ENCODE data around the gene COL2A1. TPM values are rescaled to one million over a fixed set of nuclear protein-coding genes. Genes with fewer than 3 reads are reported as not detected.

The COL2A1 gene
- total and polyA plus RNA-seq, 4 donors = 321 TPM; not detected in 3

GRCh38 chr12:47979166-47979565, 25.1 kb downstream of the COL2A1 start:
- no peak overlapping the region for H3K9ac ChIP-seq (ENCODE audit: low read depth in 1 of 2, low read length in 2 of 2)
- no peaks in the 10 kb centered on the region for H3K27me3 ChIP-seq (ENCODE audit: control insufficient read depth in 4 of 4, insufficient read depth in 4 of 4, low read length in 3 of 4)
- no peaks in the 10 kb centered on the region for H3K36me3 ChIP-seq (ENCODE audit: control insufficient read depth in 4 of 4, insufficient read depth in 3 of 4, low read depth in 1 of 4, low read length in 3 of 4)
- DNase-seq (ENCODE audit: low spot score) = no peak
- TF ChIP-seq HNF4A (conservative IDR thresholded peaks at IDR 0.05) (no peak), ZBTB33 (IDR thresholded peaks at IDR 0.05) (no peak), RAD21 (IDR thresholded peaks at IDR 0.05) (no peak), REST (IDR thresholded peaks at IDR 0.05) (no peak), RXRA (IDR thresholded peaks at IDR 0.05) (no peak), JUND (IDR thresholded peaks at IDR 0.05) (no peak), YY1 (IDR thresholded peaks at IDR 0.05) (no peak), FOXA2 (IDR thresholded peaks at IDR 0.05) (no peak)
- H3K9me3 ChIP-seq (ENCODE audit: control insufficient read depth in 4 of 4, low read length in 3 of 4) = no peaks in the 10 kb centered on the region
- no peaks in the 10 kb centered on the region for H3K4me1 ChIP-seq (ENCODE audit: control insufficient read depth in 4 of 4, insufficient read depth in 4 of 4, low read length in 3 of 4)
- no peak overlapping the region for H3K4me3 ChIP-seq (ENCODE audit: low read depth in 1 of 3, low read length in 3 of 3)
- 89% methylated on average over 5 of the region's 5 CpGs for WGBS
- no peak overlapping the region for H3K27ac ChIP-seq (ENCODE audit: low read depth in 1 of 2, low read length in 2 of 2)

GRCh38 chr12:47978598-47978873, 25.7 kb downstream of the COL2A1 start:
- no peak overlapping the region for H3K9ac ChIP-seq (ENCODE audit: low read depth in 1 of 2, low read length in 2 of 2)
- 92% methylated on average over 7 of the region's 7 CpGs for WGBS

More at GRCh38 chr12:47978598-47978873, 25.7 kb downstream of the COL2A1 start:
- H3K4me1 ChIP-seq (ENCODE audit: control insufficient read depth in 4 of 4, insufficient read depth in 4 of 4, low read length in 3 of 4) = no peaks in the 10 kb centered on the region
- H3K27ac ChIP-seq (ENCODE audit: low read depth in 1 of 2, low read length in 2 of 2) = no peak overlapping the region
- H3K27me3 ChIP-seq (ENCODE audit: control insufficient read depth in 4 of 4, insufficient read depth in 4 of 4, low read length in 3 of 4) = no peaks in the 10 kb centered on the region
- no peak for DNase-seq (ENCODE audit: low spot score)
- H3K4me3 ChIP-seq (ENCODE audit: low read depth in 1 of 3, low read length in 3 of 3) = no peak overlapping the region
- TF ChIP-seq GABPA (IDR thresholded peaks at IDR 0.05 in 1 of 2, conservative IDR thresholded peaks at IDR 0.05 in 1 of 2) (no peak), MAX (IDR thresholded peaks at IDR 0.05) (no peak), JUND (IDR thresholded peaks at IDR 0.05) (no peak), RXRA (IDR thresholded peaks at IDR 0.05) (no peak), FOXA2 (IDR thresholded peaks at IDR 0.05) (no peak), HNF4A (conservative IDR thresholded peaks at IDR 0.05) (no peak), ZBTB33 (IDR thresholded peaks at IDR 0.05) (no peak), RAD21 (IDR thresholded peaks at IDR 0.05) (no peak), CTCF (IDR thresholded peaks at IDR 0.05; ENCODE audit: low read depth, low read length, missing input control) (no peak), ATF3 (IDR thresholded peaks at IDR 0.05) (no peak), EGR1 (IDR thresholded peaks at IDR 0.05; ENCODE audit: low read depth in 2 of 2) (no peak), SP1 (IDR thresholded peaks at IDR 0.05) (no peak), HNF4G (IDR thresholded peaks at IDR 0.05) (no peak), NR2F2 (IDR thresholded peaks at IDR 0.05) (no peak)
- H3K9me3 ChIP-seq (ENCODE audit: control insufficient read depth in 4 of 4, low read length in 3 of 4) = no peaks in the 10 kb centered on the region
- H3K36me3 ChIP-seq (ENCODE audit: control insufficient read depth in 4 of 4, insufficient read depth in 3 of 4, low read depth in 1 of 4, low read length in 3 of 4) = no peaks in the 10 kb centered on the region

Data from liver (tissue), 9 donors.